ENCODE measurements around the gene GPRC5B.

The GPRC5B gene

DNA sequence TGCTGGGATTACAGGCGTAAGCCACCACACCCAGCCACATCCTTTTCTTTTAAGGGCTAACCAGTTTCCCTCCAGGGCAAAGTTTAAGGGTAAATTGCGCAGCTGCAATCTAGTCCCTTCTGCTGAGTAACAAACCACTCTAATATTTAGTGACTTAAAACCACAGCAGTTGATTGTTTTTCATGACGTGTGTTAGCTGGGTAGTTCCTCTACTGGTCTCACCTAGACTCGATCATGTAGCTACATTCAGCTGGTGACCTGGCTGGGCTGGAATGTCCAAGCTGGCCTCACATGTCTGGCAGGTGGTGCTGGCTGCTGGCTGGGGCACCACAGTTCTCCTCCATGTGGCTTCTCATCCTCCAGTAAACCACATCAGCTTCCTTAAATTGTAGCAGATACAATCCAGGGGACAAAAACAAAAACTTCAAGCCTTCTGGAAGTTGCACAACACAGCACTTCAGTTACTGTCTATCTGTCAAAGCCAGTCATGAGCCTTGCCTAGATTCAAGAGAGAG is 75.5 kb downstream of the GPRC5B start:
- DNase-seq = no peak

DNA sequence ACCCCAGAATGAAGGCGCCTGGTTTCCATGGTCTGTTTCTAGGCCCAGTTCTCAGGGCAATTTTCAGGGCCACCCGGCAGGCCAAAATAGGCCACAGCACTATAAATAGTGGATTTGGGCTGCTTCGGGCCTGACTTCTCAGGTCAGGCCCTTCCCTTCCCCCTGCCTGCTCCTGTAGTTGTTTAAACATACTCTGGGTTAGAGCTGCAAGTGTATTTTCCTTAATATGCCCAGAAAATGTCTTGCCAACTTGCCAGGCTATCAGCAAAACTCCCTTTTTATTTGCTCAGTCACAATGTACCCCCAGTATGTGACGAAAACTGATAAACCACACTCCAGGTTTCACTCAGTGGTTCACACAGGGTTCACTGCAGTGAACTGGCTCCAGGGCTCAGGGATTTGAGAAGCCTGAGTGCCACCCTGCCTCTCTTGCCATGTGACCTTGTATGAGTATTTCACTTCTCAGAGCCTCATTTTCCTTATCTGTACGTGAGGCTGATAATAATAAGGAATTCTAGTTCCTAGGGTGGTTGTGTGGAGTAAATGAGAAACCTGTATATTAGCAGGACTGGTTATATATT is 76.5 kb downstream of the GPRC5B start:
- DNase-seq = no peak

Data from stimulated activated CD4-positive, alpha-beta T cell treated with anti-CD3 and anti-CD28 coated beads, Interleukin-2, amount 100 ng/mL, for 24 hours (primary cell).